Activated gamma-delta T cell (primary cell): ENCODE results near the gene LAMP2.
"Not testable (repeated sequence)": the region's sequence is repeated elsewhere in the genome, so short reads cannot be mapped to it uniquely, and the experiment has no call there.

Experiments
- DNase-seq: peaks from one replicate; lab custom pipeline; 2025; lab: John Stamatoyannopoulos, UW
- total RNA-seq, 2 donors: gene quantifications; one replicate each; lab custom pipeline; 2026; lab: John Stamatoyannopoulos, UW

LAMP2 gene
- 65.1 to 84.4 reads per million in 2 donors for total RNA-seq

GRCh38 chrX:120468825-120469525 lies at the start of gene LAMP2:
Gene LAMP2 (minus strand): TSS chrX:120469296. CDS start chrX:120469169, 127 bp downstream.
- DNase-seq: peak; percentile 65

GRCh38 chrX:120517936-120518335 lies 48.8 kb upstream of the LAMP2 start:
- DNase-seq: no peak

DNA sequence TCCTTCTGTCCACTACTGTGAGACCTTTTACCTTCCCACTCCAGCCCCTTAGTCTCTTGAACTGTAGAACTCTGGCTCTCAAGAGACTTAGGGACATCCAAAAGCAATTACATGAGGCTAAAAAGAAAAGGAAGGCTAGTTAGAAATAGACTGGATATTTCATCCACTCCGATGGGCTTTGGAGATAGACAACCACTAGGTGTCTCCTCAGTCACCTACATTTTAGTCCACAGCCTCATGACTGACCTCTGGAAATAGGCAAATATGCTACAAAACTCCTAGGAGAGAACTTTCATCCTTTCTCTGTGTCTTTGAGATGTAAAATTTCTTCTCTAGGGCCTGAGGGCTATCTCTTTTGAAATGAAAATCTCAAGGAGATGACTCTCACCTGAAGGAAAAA lies 45.1 kb upstream of the LAMP2 start:
- no peak for DNase-seq

DNA sequence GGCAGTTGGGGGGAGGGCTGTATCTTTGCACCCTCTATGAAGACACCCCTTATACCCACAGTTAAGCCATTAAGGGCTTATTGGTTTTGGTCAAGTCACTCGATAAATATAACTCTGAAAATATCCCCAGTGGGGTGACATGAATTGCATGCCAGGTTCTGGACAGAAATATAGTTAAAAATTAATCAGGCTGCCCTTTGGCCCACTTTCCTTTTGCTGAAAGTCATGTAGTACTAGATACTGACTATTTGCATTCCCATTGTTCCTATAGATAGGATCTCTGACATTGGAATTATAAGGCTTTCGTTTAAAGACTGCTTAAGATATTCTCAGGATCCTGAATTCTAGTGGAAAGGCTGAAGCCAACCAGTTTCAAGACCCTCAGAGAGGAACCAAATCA lies 43.5 kb upstream of the LAMP2 start:
- DNase-seq: no peak

DNA sequence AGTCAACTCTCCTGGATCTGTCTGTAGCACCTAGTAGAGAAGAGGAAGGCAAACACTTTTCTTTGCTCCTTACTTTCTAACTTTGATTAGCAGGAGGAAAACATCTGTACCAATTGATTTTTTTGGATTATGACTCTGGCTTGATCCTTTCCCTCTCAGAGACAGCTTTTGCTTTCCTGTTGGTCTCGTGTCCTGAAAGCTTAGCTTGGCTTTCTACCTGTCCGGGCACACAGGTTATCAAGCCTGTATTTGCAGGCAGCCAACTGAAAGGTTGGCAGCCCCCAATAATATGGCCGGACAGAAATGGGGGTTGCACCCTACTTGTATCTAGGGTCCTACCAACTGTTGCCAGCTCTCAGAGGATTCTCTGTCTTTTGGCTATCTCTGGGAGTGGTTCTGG lies 43.1 kb upstream of the LAMP2 start:
- no peak for DNase-seq

- no peak for DNase-seq
Measured at GRCh38 chrX:120504569-120504968, 35.5 kb upstream of the LAMP2 start.

- DNase-seq: no peak
Measured at GRCh38 chrX:120499301-120500072, 30.4 kb upstream of the LAMP2 start.

DNA sequence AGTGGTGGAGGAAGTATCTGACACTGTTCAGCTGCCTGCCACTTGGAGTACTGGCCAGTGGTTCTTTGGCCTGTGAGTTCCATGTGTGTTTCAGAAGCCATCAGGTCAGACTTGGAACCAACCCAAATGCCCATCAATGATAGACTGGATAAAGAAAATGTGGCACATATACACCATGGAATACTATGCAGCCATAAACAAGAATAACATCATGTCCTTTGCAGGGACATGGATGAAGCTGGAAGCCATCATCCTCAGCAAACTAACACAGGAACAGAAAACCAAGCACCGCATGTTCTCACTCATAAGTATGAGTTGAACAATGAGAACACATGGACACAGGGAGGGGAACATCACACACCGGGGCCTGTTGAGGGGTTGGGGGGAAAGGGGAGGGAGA lies 21.0 kb upstream of the LAMP2 start:
- not testable (repeated sequence) for DNase-seq

- DNase-seq: no peak
Measured at GRCh38 chrX:120486786-120487185, 17.7 kb upstream of the LAMP2 start.

DNA sequence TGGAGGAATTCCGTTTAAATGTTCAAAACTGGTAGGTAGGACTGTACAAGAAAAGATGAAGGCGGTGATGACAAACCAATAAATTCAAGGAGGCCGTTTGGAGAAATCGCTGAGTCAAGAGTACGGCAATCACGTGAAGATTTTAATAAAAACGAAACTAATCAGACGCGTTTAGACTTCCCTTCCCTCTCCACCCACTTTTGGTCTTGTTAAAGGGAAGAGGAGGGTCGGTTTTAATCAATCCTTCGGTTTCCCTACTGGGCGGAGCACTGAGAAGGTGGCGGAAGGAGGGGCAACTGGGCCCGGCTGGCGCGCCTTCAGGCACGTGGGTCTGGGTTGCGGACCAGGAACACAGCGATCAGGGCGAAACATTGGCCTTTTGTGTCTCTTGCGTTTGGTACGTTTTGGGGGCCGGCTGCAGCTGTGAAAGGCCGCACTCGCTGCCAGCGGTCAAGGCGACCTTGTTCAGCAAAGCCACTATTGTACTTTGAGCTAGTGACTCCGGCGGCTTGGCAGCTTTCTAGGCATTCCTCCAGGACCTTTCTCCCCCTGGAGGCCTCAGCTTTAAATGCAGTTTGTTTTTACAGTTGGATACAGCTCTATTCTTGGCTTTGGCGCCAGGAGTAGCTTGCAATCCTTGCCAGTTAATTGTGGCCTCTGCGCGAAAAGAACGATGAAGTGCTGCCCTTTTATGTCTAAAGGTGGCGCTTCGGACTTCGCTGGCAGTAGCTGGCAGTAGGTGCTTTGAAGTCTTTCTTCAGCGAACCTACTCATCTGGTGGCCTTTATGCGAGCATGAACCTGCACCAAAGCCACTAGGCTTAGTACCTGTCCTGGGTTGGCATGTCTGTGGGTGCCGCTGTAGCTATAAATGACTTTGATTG lies 16.8 kb upstream of the LAMP2 start:
- peak; percentile 11 for DNase-seq

GRCh38 chrX:120485315-120485637 lies 16.2 kb upstream of the LAMP2 start:
- DNase-seq: no peak

GRCh38 chrX:120477453-120477852 lies 8.4 kb upstream of the LAMP2 start:
- no peak for DNase-seq

GRCh38 chrX:120476714-120477113 lies 7.6 kb upstream of the LAMP2 start:
- DNase-seq: no peak

- DNase-seq: not testable (repeated sequence)
Measured at GRCh38 chrX:120475447-120475846, 6.4 kb upstream of the LAMP2 start.

DNA sequence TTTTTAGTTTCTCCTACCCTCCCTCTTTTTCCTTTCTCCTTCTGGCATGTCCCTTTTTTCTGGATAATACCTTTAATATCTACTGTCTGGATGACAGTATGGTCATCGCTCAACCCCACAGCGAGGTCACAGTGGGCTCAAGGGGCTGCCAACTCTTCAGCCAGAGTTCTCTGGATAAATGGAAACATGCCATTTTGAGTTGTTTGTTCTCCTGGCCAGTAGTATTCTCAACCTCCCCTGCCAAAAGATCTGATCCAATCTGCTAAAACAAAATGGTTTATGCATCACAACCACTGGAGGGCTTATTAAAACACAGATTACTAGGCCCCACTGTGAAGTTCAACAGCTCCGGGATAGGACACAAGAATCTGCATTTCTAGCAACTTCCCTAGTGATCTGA lies 5.0 kb upstream of the LAMP2 start:
- DNase-seq: no peak

- DNase-seq: not testable (repeated sequence)
Measured at GRCh38 chrX:120469657-120470056, 561 bp upstream of the LAMP2 start.

DNA sequence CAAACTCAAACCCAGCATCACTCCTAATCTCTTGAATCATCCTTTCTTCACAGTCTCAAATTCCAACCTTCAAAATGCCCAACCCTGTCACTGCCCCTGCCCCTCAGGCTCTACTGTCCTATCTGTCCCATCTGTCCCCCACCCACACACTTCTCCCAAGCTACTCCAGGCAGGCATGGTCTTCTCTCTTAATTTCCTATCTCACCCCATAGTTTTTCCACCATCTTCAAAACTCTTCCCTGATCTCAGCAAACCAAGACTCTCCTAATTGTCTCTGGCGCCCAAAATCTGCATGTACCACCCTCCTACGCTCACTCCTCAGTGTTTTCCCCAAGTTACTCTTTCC lies 644 bp downstream of the LAMP2 start:
- DNase-seq: no peak

DNA sequence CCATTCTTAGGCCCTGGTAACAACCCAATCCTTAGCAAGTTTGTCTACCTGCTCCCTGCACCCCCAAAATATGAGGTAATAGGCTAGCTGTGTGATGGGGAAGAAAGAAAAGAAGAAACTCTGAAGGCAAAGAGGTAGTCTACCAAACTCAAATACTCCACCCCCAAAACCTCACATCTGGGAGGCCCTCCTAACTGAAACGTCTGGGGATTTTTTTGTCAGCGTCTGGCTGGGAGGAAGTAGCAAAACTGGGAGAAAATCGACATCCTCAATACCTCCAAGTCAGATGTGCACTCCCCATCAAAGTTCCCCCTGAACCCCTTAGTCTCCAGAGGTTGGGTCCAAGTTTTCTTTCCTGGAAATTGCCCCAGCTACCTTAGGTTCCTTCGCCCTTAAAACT lies 1.0 kb downstream of the LAMP2 start:
- DNase-seq: no peak

- no peak for DNase-seq
Measured at GRCh38 chrX:120464411-120464810, 4.7 kb downstream of the LAMP2 start.

GRCh38 chrX:120463241-120463640 lies 5.9 kb downstream of the LAMP2 start:
- no peak for DNase-seq

DNA sequence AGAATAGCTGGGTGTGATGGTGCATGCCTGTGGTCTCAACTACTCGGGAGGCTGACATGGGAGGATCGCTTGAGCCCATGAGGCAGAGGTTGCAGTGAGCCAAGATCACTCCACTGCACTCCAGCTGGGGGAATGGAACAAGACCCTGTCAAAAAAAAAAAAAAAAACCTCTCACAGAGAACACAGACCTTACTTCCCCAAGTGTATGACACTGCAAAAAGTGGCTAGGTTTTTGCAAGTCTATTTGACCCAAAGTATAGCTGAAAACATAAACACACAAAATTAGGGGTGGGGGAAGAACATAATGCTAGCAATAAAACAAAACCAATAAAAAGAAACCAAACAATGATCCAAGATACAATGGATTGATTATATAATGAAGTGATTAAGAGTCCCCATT lies 6.7 kb downstream of the LAMP2 start:
- DNase-seq: no peak

DNA sequence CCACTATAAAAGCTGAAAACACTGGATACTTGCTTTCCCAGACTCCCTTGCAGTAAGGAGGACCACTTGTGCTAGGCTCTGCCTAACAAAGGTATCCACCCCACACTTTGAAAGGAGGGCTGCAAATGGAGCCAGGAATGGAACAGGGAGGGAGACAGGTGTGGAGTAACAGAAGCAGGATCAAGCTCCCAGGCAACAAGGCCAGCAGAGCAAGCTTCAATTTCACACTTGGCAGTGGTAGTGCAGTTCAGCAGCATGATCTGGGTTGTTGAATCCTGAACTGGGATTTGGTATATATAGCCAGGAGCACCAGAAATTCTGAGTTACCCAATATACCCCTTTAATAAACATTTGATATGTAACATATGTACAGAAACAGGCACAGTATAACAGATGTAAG lies 9.8 kb downstream of the LAMP2 start:
- DNase-seq: no peak

DNA sequence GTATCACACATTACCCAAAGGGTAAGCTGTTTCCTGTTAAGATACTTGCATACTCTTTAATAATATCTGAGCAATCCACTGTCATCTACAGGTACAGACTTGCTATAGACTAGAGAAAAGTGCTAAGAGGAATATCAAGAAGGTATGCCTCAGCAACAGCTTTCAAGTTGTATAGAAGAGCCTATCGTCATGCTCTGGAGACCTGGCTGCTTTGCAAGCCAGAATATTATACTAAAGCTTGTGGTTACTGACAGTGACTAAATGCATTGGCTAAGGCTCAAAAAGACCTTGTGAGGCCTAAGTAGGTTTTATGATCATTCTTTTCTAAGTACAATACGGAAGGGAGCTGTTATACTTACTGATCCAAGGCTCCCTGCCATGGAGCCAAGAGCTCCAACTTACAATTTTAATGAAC lies 11.3 kb downstream of the LAMP2 start:
- no peak for DNase-seq
